Measurements from ENCODE around the gene FAM184A.
"Not testable (repeated sequence)": the region's sequence is repeated elsewhere in the genome, so short reads cannot be mapped to it uniquely, and the experiment has no call there.

FAM184A gene

GRCh38 chr6:119052987-119053386 is 25.5 kb downstream of the FAM184A start:
- no peak for DNase-seq (ENCODE audit: low read depth)

GRCh38 chr6:119052292-119052889 is 26.1 kb downstream of the FAM184A start:
- DNase-seq (ENCODE audit: low read depth), result no peak

GRCh38 chr6:119044255-119044654 is 34.2 kb downstream of the FAM184A start:
- DNase-seq (ENCODE audit: low read depth), result no peak

GRCh38 chr6:119043783-119044182 is 34.7 kb downstream of the FAM184A start:
- no peak for DNase-seq (ENCODE audit: low read depth)

GRCh38 chr6:119043265-119043664 is 35.2 kb downstream of the FAM184A start:
- DNase-seq (ENCODE audit: low read depth), result no peak

GRCh38 chr6:119040636-119041035 is 37.8 kb downstream of the FAM184A start:
- DNase-seq (ENCODE audit: low read depth), result no peak

GRCh38 chr6:119040229-119040628 is 38.2 kb downstream of the FAM184A start:
- DNase-seq (ENCODE audit: low read depth), result no peak

- no peak for DNase-seq (ENCODE audit: low read depth)
These were observed 40.4 kb downstream of the FAM184A start for GRCh38 chr6:119037941-119038623.

GRCh38 chr6:119037264-119037663 is 41.2 kb downstream of the FAM184A start:
- DNase-seq (ENCODE audit: low read depth), result no peak

GRCh38 chr6:119036081-119036480 is 42.4 kb downstream of the FAM184A start:
- DNase-seq (ENCODE audit: low read depth), result no peak

GRCh38 chr6:119035459-119035858 is 43.0 kb downstream of the FAM184A start:
- DNase-seq (ENCODE audit: low read depth), result no peak

GRCh38 chr6:119034827-119035458 is 43.5 kb downstream of the FAM184A start:
- DNase-seq (ENCODE audit: low read depth), result no peak

- no peak for DNase-seq (ENCODE audit: low read depth)
These were observed 46.0 kb downstream of the FAM184A start for GRCh38 chr6:119032428-119032827.

GRCh38 chr6:119030759-119031158 is 47.7 kb downstream of the FAM184A start:
- no peak for DNase-seq (ENCODE audit: low read depth)

GRCh38 chr6:119028091-119028490 is 50.4 kb downstream of the FAM184A start:
- DNase-seq (ENCODE audit: low read depth), result no peak

- DNase-seq (ENCODE audit: low read depth), result no peak
These were observed 51.0 kb downstream of the FAM184A start for GRCh38 chr6:119027465-119027864.

GRCh38 chr6:119026822-119027221 is 51.6 kb downstream of the FAM184A start:
- DNase-seq (ENCODE audit: low read depth), result no peak

- DNase-seq (ENCODE audit: low read depth), result no peak
These were observed 52.7 kb downstream of the FAM184A start for GRCh38 chr6:119025793-119026192.

GRCh38 chr6:119024111-119024510 is 54.4 kb downstream of the FAM184A start:
- DNase-seq (ENCODE audit: low read depth), result no peak

- no peak for DNase-seq (ENCODE audit: low read depth)
These were observed 55.7 kb downstream of the FAM184A start for GRCh38 chr6:119022796-119023195.

GRCh38 chr6:119020597-119021561 is 57.6 kb downstream of the FAM184A start:
- DNase-seq (ENCODE audit: low read depth), result no peak

- DNase-seq (ENCODE audit: low read depth), result not testable (repeated sequence)
These were observed 63.3 kb downstream of the FAM184A start for GRCh38 chr6:119015165-119015564.

Measured in HS-27A (cell line).